Left ventricle myocardium inferior (tissue), 1 donor: Measurements from ENCODE around the gene GAS2L3. TPM values are rescaled to one million over a fixed set of nuclear protein-coding genes. Genes with fewer than 3 reads are reported as not detected.
"Not testable (repeated sequence)": the region's sequence is repeated elsewhere in the genome, so short reads cannot be mapped to it uniquely, and the experiment has no call there.

Experiments
- DNase-seq: peaks from one replicate; pipeline ENCODE4 v3.0.0-alpha.2; 2020
- H3K27ac ChIP-seq: fragments of 200-600 bp; replicated peaks from 2 replicates; pipeline ENCODE4 v1.8.0; 2021
- H3K27me3 ChIP-seq: fragments of 200-600 bp; 2 replicates; pipeline ENCODE4 v1.8.0; 2021; ENCODE audit warnings: low read depth
- H3K36me3 ChIP-seq: fragments of 200-600 bp; 2 replicates; pipeline ENCODE4 v1.8.0; 2021
- H3K4me1 ChIP-seq: fragments of 200-600 bp; 2 replicates; pipeline ENCODE4 v1.8.0; 2021
- H3K4me3 ChIP-seq: fragments of 200-600 bp; 2 replicates; pipeline ENCODE4 v1.8.0; 2021; ENCODE audit warnings: mild to moderate bottlenecking, moderate library complexity
- H3K9me3 ChIP-seq: fragments of 200-600 bp; replicated peaks from 2 replicates; pipeline ENCODE4 v1.8.0; 2021
- intact Hi-C: fragments of 100-400 bp; cut with micrococcal nuclease; formaldehyde crosslinking; loops from one replicate; pipeline ENCODE4 v1.11.0; 2022
- total RNA-seq: library from RNA; stranded (reverse); fragmentation: NEBNext Ultra II Directional; extraction: Animal tissue kit (Norgen Biotek cat#: 25700); gene quantifications from one replicate; pipeline ENCODE4 v1.2.1, GENCODE V29; 2021
- TF ChIP-seq, protein P1 (sequence below): fragments of 200-600 bp; IDR thresholded peaks from 2 replicates; pipeline ENCODE4 v1.8.0; 2021; ENCODE audit warnings: antibody characterized with exemption, mild to moderate bottlenecking, borderline replicate concordance
- donor health status: DM: no; HTN: yes; CAD: no; lungs with severe emphysema.

Gene GAS2L3
- total RNA-seq, 1 donor from 2014 or later, result 1.8 TPM

DNA sequence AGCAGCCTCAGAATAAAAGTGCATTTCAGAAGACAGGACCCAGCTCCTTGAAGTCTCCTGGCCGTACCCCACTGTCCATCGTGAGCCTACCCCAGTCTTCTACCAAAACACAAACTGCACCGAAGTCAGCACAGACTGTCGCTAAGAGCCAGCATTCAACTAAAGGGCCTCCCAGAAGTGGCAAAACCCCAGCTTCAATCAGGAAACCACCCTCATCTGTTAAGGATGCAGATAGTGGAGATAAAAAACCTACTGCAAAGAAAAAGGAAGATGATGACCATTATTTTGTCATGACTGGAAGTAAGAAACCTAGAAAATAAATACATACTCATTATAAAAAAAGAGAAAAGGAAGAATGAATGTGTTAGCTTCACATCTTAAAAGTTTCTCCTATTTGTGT lies 51.1 kb downstream of the GAS2L3 start:
- intact Hi-C loops, result no loop called here
- no peak for DNase-seq
- no peaks in the 10 kb centered on the region for H3K27me3 ChIP-seq
- TF ChIP-seq, protein P1, sequence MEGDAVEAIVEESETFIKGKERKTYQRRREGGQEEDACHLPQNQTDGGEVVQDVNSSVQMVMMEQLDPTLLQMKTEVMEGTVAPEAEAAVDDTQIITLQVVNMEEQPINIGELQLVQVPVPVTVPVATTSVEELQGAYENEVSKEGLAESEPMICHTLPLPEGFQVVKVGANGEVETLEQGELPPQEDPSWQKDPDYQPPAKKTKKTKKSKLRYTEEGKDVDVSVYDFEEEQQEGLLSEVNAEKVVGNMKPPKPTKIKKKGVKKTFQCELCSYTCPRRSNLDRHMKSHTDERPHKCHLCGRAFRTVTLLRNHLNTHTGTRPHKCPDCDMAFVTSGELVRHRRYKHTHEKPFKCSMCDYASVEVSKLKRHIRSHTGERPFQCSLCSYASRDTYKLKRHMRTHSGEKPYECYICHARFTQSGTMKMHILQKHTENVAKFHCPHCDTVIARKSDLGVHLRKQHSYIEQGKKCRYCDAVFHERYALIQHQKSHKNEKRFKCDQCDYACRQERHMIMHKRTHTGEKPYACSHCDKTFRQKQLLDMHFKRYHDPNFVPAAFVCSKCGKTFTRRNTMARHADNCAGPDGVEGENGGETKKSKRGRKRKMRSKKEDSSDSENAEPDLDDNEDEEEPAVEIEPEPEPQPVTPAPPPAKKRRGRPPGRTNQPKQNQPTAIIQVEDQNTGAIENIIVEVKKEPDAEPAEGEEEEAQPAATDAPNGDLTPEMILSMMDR, result no peak
- no peaks in the 10 kb centered on the region for H3K36me3 ChIP-seq
- H3K27ac ChIP-seq, result no peak overlapping the region
- no peaks in the 10 kb centered on the region for H3K4me1 ChIP-seq
- no peak overlapping the region for H3K4me3 ChIP-seq
- H3K9me3 ChIP-seq, result no peaks in the 10 kb centered on the region

DNA sequence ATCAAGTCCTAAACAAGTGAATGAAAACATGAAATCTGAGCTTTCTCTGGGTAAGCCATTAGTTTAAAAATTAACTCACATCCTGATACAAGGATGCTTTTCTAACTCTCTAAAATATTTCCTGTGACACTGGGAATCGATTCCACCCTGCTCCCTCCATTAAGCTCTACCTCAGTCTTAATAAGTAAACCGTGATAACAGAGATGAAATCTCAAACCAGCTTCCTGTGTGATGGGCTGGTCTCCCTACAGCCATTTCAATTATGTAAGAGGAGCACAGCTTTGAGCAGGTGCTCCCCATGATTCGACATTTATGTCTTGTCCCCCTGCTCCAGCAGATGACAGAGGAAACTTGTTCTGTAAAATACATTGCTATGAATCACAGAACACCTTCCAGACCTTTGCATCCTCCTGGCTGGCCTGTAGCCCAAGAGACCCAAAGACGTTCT lies 59.0 kb downstream of the GAS2L3 start:
- intact Hi-C loops, result no loop called here
- no peak overlapping the region for H3K27ac ChIP-seq
- no peaks in the 10 kb centered on the region for H3K36me3 ChIP-seq
- H3K27me3 ChIP-seq, result no peaks in the 10 kb centered on the region
- TF ChIP-seq, protein P1, result no peak
- no peak for DNase-seq
- peaks cover 4% of the 10 kb centered on the region for H3K9me3 ChIP-seq
- H3K4me1 ChIP-seq, result no peaks in the 10 kb centered on the region
- H3K4me3 ChIP-seq, result no peak overlapping the region

DNA sequence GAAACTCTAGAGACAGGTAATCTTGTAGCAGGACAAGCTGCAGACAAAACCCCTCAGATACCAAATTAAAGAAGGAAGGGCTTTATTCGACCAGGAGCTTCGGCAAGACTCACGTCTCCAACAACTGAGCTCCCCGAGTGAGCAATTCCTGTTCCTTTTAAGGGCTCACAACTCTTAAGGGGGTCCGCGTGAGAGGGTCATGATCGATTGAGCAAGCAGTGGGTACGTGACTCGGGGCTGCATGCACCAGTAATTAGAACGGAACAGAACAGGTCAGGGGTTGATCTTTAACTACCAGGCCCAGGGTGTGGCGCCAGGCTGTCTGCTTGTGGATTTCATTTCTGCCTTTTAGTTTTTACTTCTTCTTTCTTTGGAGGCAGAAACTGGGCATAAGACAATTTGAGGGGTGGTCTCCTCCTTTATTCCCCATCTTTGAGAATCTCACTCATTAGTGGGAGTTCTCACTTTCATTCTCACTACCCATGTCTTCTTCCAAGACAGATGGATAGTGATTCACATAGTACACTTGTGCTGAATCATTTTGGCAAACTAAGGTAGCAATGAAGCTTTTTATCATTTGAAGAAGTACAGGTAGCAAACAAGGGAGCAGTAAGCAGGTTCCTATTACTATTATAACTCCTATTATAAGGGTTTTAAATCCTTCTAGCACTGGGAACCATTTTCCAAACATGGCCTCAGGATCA lies 59.8 kb downstream of the GAS2L3 start:
- not testable (repeated sequence) for H3K27ac ChIP-seq

DNA sequence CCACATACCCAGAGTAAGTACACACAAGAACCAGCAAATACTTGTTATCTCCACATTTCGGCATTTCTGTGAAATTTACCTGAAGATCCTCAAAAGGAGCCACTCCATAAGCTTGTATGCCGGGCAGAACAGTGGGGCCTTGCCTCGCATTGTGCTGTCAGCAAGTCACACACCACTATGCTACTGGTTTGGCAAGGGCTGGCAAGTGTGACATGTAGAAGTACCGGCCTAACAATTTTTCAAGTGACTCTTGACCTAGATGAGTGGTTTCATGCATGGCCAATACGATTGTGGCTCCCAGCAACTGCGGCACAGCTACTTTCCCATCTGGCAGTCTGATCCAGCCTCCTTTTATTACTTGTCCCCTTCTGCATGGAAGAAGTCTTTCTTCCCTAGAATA lies 69.8 kb downstream of the GAS2L3 start:
- TF ChIP-seq, protein P1, result no peak
- H3K36me3 ChIP-seq, result no peaks in the 10 kb centered on the region
- no peak overlapping the region for H3K4me3 ChIP-seq
- peaks cover 18% of the 10 kb centered on the region for H3K9me3 ChIP-seq
- H3K27me3 ChIP-seq, result no peaks in the 10 kb centered on the region
- H3K27ac ChIP-seq, result no peak overlapping the region
- no peak for DNase-seq
- no peaks in the 10 kb centered on the region for H3K4me1 ChIP-seq
- intact Hi-C loops, result no loop called here

More for the DNA sequence above, 59.8 kb downstream of the GAS2L3 start:
- H3K27me3 ChIP-seq, H3K36me3 ChIP-seq, H3K4me3 ChIP-seq, intact Hi-C loops, H3K4me1 ChIP-seq, H3K9me3 ChIP-seq, DNase-seq: not testable (repeated sequence)

DNA sequence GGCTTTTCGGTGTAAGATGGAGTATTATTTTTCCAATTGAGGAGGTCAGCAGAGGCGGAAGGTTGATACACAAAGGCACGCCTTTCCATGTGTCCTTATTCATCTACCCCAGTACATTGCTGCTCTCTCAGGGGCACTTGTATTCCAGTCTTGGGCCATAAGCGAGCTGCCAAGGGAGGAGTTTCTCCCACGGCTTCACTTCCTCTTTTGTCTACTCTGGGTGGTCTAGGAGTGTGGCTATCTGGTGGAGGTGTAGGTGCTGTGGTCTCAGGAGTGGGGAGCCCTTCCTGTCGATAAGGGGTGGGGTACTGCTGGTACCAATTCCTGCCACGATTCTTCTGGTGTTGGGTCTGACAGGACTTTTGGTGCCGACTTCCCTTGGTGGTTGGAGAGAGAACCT lies 73.4 kb downstream of the GAS2L3 start:
- H3K27ac ChIP-seq, result no peak overlapping the region
- TF ChIP-seq, protein P1, result no peak
- H3K9me3 ChIP-seq, result peaks cover 18% of the 10 kb centered on the region
- no peaks in the 10 kb centered on the region for H3K27me3 ChIP-seq
- no peak for DNase-seq
- H3K4me1 ChIP-seq, result no peaks in the 10 kb centered on the region
- no peak overlapping the region for H3K4me3 ChIP-seq
- intact Hi-C loops, result no loop called here
- H3K36me3 ChIP-seq, result no peaks in the 10 kb centered on the region

DNA sequence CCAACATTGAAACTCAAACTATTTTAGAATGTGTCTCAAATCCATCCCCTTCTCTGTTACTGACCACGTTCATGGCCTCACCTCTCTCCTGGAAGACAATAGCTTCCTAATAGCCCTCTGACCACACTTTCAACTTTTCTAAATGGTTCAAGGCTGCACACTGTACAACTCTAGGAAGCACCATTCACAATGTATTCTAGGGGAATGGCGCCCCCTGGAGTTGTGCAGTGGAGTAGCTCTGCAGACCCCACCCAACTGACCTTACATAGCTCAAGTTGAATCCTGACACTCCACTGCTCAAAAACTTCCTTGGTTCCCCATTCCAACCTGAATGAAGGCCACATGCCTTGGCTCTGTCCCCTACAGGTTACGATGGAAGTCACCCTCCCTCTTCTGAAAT lies 77.6 kb downstream of the GAS2L3 start:
- TF ChIP-seq, protein P1, result no peak

More for the DNA sequence above, 77.6 kb downstream of the GAS2L3 start:
- H3K27me3 ChIP-seq, result no peaks in the 10 kb centered on the region
- H3K36me3 ChIP-seq, result no peaks in the 10 kb centered on the region
- no peak overlapping the region for H3K4me3 ChIP-seq
- H3K27ac ChIP-seq, result no peak overlapping the region
- intact Hi-C loops, result no loop called here
- H3K9me3 ChIP-seq, result no peaks in the 10 kb centered on the region
- DNase-seq, result no peak
- no peaks in the 10 kb centered on the region for H3K4me1 ChIP-seq
